ENCODE measurements around the gene HOOK2. TPM values are rescaled to one million over a fixed set of nuclear protein-coding genes. Genes with fewer than 3 reads are reported as not detected.
A peak's percentile ranks its signal among the peaks of the same experiment; 100 is the strongest.
"Not testable (repeated sequence)": the region's sequence is repeated elsewhere in the genome, so short reads cannot be mapped to it uniquely, and the experiment has no call there.

The HOOK2 gene
- total RNA-seq, 2 experiments from 2014 or later: 20.0 to 20.3 TPM

DNA sequence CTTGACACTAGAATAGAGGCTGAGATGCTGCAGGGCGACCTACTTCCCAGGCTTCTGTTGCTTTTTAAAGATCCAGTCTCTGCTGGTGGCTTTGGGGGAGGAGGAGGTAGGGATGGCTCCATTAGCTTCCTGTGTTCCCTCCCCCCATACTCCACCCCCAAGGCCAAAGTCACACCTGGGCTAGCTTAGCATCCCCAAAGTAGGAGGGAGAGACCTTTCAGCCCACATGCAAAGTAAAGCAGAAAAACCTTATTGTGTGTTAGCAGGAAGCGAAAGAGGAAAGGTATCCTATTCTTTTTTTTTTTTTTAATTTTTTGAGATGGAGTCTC lies 48.4 kb downstream of the HOOK2 start:
- peak overlapping the region; percentile 26 for H3K27ac Mint-ChIP-seq
- POLR2A ChIA-PET: interaction anchor here (0.7 to 7.2 kb wide), 2 partner anchors 7 to 16 kb away, joined by 4 to 162 read pairs; partner anchors contain the start of genes GET3 and TRIR
- H3K36me3 Mint-ChIP-seq: peaks cover 31% of the 10 kb centered on the region
- ATAC-seq (ENCODE audit: low read depth) (no peak), DNase-seq (no peak)
- no peaks in the 10 kb centered on the region for H3K9me3 Mint-ChIP-seq
- H3K4me1 Mint-ChIP-seq: peaks cover 10% of the 10 kb centered on the region
- no peak overlapping the region for H3K4me3 Mint-ChIP-seq
- H3K27me3 Mint-ChIP-seq: no peaks in the 10 kb centered on the region

DNA sequence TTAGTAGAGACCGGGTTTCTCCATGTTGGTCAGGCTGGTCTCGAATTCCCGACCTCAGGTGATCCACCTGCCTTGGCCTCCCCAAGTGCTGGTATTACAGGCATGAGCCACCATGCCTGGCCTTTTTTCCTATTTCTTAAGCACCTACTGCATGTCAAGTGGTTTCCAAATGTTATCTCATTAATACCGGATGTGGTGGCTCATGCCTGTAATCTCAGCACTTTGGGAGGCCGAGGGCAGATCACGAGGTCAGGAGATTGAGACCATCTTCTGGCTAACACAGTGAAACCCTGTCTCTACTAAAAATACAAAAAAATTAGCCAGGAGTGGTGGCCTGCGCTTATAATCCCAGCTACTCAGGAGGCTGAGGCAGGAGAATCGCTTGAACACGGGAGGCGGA lies 49.7 kb downstream of the HOOK2 start:
- Mint-ChIP-seq H3K4me1 (peaks cover 15% of the 10 kb centered on the region), H3K36me3 (peaks cover 31% of the 10 kb centered on the region)
- POLR2A ChIA-PET: interaction anchor here (0.7 to 7.2 kb wide), 2 partner anchors 8 to 305 kb away, joined by 6 to 162 read pairs; partner anchors contain the start of genes GET3 and TRIR
- ATAC-seq (ENCODE audit: low read depth); H3K27ac Mint-ChIP-seq; H3K27me3 Mint-ChIP-seq; DNase-seq; H3K9me3 Mint-ChIP-seq; H3K4me3 Mint-ChIP-seq: not testable (repeated sequence)

DNA sequence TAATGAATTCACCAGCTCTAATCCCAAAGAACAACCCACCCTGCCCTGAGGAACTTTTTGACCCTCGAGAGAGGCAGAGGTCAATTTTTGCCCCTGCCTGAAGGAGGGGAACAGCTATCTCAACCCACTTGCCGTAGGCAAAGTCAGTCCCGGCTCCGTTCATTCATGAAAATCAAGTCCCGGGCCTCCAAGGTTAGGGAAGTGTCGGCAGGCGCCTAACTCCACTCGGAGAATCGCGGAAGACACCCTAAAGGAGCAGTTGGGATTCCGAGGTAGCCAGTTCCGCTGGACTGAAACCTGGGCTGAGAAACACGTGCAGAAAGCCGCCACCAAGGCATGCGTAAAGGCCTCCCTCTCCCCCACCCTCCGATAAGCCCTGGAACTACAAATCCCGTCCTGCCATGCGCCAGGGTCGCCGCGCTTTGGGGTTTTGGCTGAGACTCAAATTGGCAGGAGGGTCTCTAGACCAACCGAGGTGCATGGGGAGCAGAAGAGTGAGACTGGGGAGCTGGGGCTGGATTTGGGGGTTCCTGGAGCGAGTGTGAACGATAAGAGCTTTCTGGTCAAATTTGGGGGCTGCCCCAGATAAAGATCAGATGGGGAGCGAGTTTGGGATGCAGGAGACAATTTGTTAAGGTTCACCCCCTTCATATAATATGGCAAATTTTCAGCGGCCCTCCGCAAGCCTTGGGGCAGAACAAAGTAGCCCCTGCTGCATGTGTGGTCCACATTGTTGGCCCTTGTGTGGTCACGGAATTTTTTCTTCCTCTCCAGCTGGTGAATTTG lies 51.5 kb downstream of the HOOK2 start, which contains the start of gene TNPO2:
TSS of gene TNPO2 (minus strand) at position 292 of the 786 bp plus-strand sequence. CDS start 2,955 bp downstream, outside the sequence.
- peak; percentile 28 for ATAC-seq (ENCODE audit: low read depth)
- Mint-ChIP-seq H3K4me1 (peaks cover 18% of the 10 kb centered on the region), H3K9me3 (no peaks in the 10 kb centered on the region)

DNA sequence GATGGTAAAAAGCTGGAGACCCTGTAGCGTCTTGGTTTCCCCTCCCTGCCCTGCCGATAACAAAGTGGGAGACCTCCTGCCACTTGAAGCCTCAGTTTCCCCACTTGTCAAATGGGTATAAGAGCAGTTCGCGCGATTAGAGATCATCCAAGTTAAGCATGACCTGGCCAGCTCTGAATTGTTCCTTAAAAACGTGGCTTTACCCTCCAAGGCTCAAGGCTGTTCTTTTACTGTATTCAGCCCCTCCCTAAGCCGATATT lies 52.0 kb downstream of the HOOK2 start:
- Mint-ChIP-seq H3K27me3 (no peaks in the 10 kb centered on the region), H3K9me3 (no peaks in the 10 kb centered on the region), H3K36me3 (peaks cover 20% of the 10 kb centered on the region), H3K4me3 (peak overlapping the region; percentile 89), H3K27ac (peak overlapping the region; percentile 86), H3K4me1 (peaks cover 18% of the 10 kb centered on the region)
- DNase-seq: no peak
- POLR2A ChIA-PET: interaction anchor here (0.5 to 7.2 kb wide), 10 partner anchors 11 to 159 kb away, joined by 3 to 162 read pairs (median 6); partner anchors contain the start of genes DHPS, DNASE2, FBXW9 and GET3
- no peak for ATAC-seq (ENCODE audit: low read depth)

More for the DNA sequence above, 51.5 kb downstream of the HOOK2 start, which contains the start of gene TNPO2:
- peak within 1 kb of the TSS; percentile 86 for H3K27ac Mint-ChIP-seq
- H3K36me3 Mint-ChIP-seq: peaks cover 18% of the 10 kb centered on the region
- H3K27me3 Mint-ChIP-seq: no peaks in the 10 kb centered on the region
- peak within 1 kb of the TSS; percentile 89 for H3K4me3 Mint-ChIP-seq
- POLR2A ChIA-PET: interaction anchor here (0.5 to 7.2 kb wide), 10 partner anchors 10 to 158 kb away, joined by 3 to 162 read pairs (median 6); partner anchors contain the start of genes DHPS, FBXW9, GET3 and JUNB
- DNase-seq: peak; percentile 74

DNA sequence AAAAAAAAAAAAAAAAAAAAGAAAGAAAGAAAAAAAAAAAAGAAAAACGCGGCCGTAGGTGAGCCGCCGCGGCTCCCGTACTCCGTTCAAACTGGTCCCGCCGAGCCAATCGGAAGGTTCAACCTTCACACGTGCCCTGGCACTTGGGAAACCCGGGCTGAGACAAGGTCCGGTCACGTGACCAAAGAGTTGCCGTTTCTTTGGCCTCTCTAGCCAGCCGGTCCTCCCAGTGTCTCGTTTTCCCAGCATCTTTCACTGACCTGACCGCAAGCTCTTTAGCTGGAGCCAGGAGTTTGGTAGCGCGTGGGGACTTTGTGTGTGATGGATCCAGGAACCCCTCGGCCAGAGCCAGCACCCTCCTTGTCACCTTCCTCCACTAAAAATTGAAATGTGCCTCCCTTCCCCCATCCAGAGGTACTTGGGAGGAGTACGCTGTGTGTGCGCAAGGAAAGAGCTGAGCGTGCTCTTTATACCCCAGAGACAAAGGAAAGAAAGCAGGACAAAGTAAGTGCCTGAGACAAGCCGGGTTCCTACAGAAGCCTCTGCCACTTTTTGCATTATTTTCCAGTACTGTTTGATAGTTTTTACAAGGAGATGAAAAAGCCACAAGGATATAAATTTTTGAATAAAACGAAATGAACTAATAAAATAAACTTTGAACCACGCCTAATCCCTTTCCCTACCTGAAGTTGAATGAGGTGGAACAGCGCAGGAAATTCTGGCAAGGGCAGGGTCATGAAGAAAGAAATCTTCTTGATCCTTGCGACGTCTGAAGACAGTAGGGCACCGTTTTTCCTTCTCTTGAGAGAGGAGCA lies 52.6 kb downstream of the HOOK2 start:
- POLR2A ChIA-PET: interaction anchor here (0.5 to 7.2 kb wide), 19 partner anchors 11 to 555 kb away, joined by 3 to 162 read pairs (median 5); partner anchors contain the start of genes DHPS, DNASE2, FBXW9 and GET3
- H3K36me3 Mint-ChIP-seq: peaks cover 16% of the 10 kb centered on the region
- H3K27me3 Mint-ChIP-seq: no peaks in the 10 kb centered on the region
- peak; percentile 84 for ATAC-seq (ENCODE audit: low read depth)
- DNase-seq: peak; percentile 86
- no peaks in the 10 kb centered on the region for H3K9me3 Mint-ChIP-seq
- peak overlapping the region; percentile 89 for H3K4me3 Mint-ChIP-seq
- H3K27ac Mint-ChIP-seq: peak overlapping the region; percentile 86
- peaks cover 18% of the 10 kb centered on the region for H3K4me1 Mint-ChIP-seq

DNA sequence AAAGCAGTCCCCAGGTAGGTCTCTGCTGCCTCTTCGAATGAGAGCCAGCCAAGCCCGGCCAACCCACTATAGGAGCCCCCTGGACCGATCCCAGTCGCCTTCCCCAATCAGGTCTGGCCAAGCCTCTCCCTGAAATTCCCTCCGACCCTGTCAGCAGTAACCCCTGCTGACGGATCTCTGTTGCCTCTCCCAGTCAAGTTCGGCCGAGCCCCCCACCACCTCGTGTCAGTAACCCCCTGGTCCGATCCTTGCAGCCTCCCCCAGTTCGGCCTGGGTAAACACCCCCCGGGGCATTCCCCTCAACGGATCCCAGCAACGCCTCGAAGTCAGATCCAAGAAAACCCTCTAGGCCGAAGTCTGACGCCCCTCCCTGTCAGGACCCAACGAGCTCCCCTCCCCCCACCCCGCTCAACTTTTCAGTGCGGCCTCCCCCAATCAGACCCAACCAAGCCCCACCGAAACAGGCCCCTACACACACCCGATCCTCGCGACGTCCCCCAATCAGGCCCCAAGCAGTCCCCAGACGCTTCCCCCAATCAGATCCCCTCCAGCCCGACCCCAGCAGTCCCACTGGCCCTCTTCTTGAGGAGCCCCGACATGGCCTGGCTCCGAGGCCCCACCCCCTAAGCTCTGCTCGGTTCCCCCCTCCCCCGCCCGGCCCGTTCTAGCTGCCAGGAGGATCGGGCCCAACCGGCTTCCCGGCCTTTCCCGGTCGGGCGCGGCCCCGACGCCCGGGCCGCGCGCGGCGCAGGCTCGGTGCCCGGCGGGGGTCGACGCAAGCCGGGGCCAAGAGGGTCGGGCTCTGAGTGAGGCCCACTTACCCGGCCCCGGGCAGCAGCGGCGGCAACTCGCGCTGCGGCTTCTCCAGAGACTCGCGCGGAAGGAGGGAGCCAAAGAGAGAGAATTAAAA lies 53.4 kb downstream of the HOOK2 start:
- Mint-ChIP-seq H3K9me3 (no peaks in the 10 kb centered on the region), H3K4me1 (peaks cover 18% of the 10 kb centered on the region), H3K36me3 (peaks cover 15% of the 10 kb centered on the region), H3K27ac (peak overlapping the region; percentile 94), H3K4me3 (peak overlapping the region; percentile 93), H3K27me3 (no peaks in the 10 kb centered on the region)
- peak; percentile 75 for DNase-seq
- POLR2A ChIA-PET: interaction anchor here (0.6 to 7.2 kb wide), 19 partner anchors 12 to 1660 kb away, joined by 3 to 162 read pairs (median 4); partner anchors contain the start of genes ADGRE5, DHPS, FBXW9 and GET3
- ATAC-seq (ENCODE audit: low read depth): peak; percentile 57

DNA sequence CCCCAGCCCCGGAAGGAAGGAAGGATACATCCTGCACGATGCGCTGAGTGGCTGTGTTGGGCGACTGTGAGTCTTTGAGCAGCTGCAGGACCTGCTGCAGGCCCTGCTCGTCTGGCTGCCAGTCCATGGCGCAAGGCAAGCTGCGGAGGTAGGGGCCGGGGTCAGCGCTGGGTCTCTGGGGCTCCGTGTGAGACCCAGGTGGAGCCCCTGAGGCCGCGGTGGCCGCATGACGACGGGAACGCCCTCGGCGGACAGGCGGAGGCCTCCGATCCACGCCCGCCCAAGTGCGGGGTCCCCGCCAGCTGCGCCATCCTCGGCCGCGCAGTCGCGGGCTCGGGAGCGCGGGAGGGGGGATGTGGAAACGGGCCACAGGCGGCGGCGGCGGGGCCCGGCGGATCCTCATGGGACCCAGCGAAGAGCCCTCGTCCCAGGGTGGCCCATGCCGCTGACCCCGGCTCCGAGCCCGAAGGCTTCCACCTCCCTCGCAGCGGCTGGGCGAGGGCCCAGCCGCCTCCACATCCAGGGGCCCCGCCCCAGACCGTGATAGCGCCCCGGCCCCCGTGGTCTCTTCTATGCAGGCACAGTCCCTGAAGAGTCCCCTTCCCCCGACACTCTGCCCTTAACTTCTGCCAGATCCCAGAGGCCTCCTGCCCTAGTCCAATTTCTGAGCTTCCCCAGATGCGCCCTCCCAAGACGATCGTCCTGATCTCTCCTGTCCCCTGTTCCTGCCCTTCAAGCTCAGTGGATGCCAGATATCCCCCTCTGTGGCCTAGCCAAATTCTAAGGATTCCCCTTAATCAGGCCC lies 54.3 kb downstream of the HOOK2 start:
- Mint-ChIP-seq H3K4me3 (peak overlapping the region; percentile 93), H3K36me3 (peaks cover 14% of the 10 kb centered on the region), H3K9me3 (no peaks in the 10 kb centered on the region), H3K27ac (peak overlapping the region; percentile 94), H3K4me1 (peaks cover 21% of the 10 kb centered on the region), H3K27me3 (no peaks in the 10 kb centered on the region)
- ATAC-seq (ENCODE audit: low read depth) (no peak), DNase-seq (peak; percentile 56)
- POLR2A ChIA-PET: interaction anchor here (0.6 to 7.2 kb wide), 12 partner anchors 13 to 623 kb away, joined by 3 to 162 read pairs (median 4); partner anchors contain the start of genes FBXW9, GET3, JUNB and TRIR

DNA sequence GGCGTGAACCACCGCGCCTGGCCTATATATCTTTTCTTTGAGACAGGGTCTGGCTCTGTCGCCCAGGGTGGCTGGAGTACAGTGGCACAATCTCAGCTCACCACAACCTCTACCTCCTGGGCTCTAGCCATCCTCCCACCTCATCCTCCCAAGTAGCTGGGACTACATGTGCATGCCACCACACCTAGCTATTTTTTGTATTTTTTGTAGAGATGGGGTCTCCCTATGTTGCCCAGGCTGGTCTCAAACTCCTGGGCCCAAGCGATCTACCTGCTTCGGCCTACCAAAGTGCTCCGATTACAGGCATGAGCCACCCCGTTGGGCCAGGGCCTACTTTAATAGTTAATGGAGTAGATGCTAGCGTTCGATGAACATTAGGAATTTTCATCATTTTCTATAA lies 55.1 kb downstream of the HOOK2 start:
- POLR2A ChIA-PET: interaction anchor here (0.6 to 7.2 kb wide), 6 partner anchors 14 to 40 kb away, joined by 3 to 162 read pairs (median 6); partner anchors contain the start of genes FBXW9, GET3 and TRIR
- ATAC-seq (ENCODE audit: low read depth) (no peak), DNase-seq (no peak)
- H3K4me1 Mint-ChIP-seq: peaks cover 21% of the 10 kb centered on the region
- no peaks in the 10 kb centered on the region for H3K27me3 Mint-ChIP-seq
- peaks cover 14% of the 10 kb centered on the region for H3K36me3 Mint-ChIP-seq
- H3K9me3 Mint-ChIP-seq: no peaks in the 10 kb centered on the region
- H3K27ac Mint-ChIP-seq: peak overlapping the region; percentile 88
- H3K4me3 Mint-ChIP-seq: peak overlapping the region; percentile 93

DNA sequence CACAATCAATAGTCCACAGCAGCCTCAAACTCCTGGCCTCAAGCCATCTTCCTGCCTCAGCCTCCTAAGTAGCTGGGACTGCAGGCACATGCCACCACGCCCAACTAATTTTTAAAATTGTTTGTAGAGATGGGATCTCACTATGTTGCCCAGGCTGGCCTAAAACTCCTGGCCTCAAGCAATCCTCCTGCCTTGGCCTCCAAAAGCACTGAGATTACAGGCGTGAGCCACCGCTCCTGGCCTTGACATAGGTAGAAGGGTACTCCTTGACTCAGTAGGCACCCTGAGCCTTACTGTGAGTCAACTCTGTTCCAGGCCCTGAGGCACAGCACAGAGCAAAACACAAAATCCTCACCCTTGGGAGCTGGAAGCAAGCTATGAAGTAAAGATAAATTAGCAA lies 59.4 kb downstream of the HOOK2 start:
- POLR2A ChIA-PET: interaction anchor here (0.6 to 1.7 kb wide), 2 partner anchors 17 to 81 kb away, joined by 3 to 4 read pairs; no protein-coding TSS in a partner anchor
- Mint-ChIP-seq H3K27me3 (no peaks in the 10 kb centered on the region), H3K36me3 (peaks cover 16% of the 10 kb centered on the region), H3K9me3 (no peaks in the 10 kb centered on the region), H3K27ac (no peak overlapping the region), H3K4me3 (no peak overlapping the region), H3K4me1 (peaks cover 10% of the 10 kb centered on the region)
- DNase-seq: no peak
- no peak for ATAC-seq (ENCODE audit: low read depth)

DNA sequence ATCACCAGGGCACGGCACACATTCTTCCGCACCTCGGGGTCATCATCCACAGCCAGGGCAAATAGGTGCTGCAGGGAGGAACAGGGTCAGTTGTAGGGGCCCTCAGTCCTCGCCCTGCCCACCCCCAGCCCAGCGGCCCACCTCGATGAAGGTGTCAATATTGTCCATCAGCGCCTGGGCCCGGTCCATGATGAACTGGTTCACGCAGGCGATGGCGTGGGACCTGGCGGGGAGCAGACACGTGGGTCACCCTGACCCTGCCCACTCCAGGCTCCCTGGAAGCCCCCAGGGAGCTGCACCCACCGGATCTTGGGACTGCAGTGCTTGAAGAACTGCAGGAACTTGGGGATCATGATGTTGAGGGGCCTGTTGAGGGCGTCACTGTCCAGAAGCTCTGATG lies 60.2 kb downstream of the HOOK2 start:
- no peaks in the 10 kb centered on the region for H3K9me3 Mint-ChIP-seq
- H3K27ac Mint-ChIP-seq: no peak overlapping the region
- peaks cover 6% of the 10 kb centered on the region for H3K4me1 Mint-ChIP-seq
- ATAC-seq (ENCODE audit: low read depth) (no peak), DNase-seq (no peak)
- H3K4me3 Mint-ChIP-seq: no peak overlapping the region
- POLR2A ChIA-PET: no interaction called here
- H3K27me3 Mint-ChIP-seq: no peaks in the 10 kb centered on the region
- peaks cover 18% of the 10 kb centered on the region for H3K36me3 Mint-ChIP-seq

DNA sequence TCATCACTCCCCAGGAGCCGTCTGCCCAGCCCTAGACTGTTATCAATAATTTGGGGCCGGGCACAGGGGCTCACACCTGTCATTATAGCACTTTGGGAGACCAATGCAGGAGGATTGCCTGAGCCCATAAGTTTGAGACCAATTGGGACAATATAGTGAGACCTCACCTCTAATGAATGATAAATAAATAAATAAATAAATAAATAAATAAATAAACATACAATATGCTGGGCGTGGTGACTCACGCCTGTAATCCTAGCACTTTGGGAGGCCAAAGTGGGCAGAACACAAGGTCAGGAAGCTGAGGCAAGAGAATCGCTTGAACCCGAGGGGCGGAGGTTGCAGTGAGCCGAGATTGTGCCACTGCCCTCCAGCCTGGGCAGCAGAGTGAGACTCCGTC lies 62.0 kb downstream of the HOOK2 start:
- not testable (repeated sequence) for ATAC-seq (ENCODE audit: low read depth); H3K4me3 Mint-ChIP-seq; H3K27me3 Mint-ChIP-seq; H3K9me3 Mint-ChIP-seq; H3K27ac Mint-ChIP-seq; H3K4me1 Mint-ChIP-seq; DNase-seq
- POLR2A ChIA-PET: interaction anchor here (1.3 kb wide), 1 partner anchor 21 kb away, joined by 4 read pairs; the partner anchor contains the start of gene TRIR
- H3K36me3 Mint-ChIP-seq: peaks cover 11% of the 10 kb centered on the region
